ENCODE data around the gene CDHR3. TPM values are rescaled to one million over a fixed set of nuclear protein-coding genes. Genes with fewer than 3 reads are reported as not detected.
A peak's percentile ranks its signal among the peaks of the same experiment; 100 is the strongest.

CDHR3 gene
- total RNA-seq, 1 donor from 2014 or later: 10.6 TPM

GRCh38 chr7:106029451-106029850 is 66.4 kb downstream of the CDHR3 start:
- DNase-seq (ENCODE audit: low spot score): no peak
- H3K4me1 Mint-ChIP-seq (ENCODE audit: unreplicated experiment): peaks cover 11% of the 10 kb centered on the region
- no peaks in the 10 kb centered on the region for H3K36me3 Mint-ChIP-seq (ENCODE audit: low read depth, unreplicated experiment)
- no peak overlapping the region for H3K27ac Mint-ChIP-seq (ENCODE audit: unreplicated experiment)
- H3K27me3 Mint-ChIP-seq (ENCODE audit: unreplicated experiment): peaks cover 1% of the 10 kb centered on the region
- no peaks in the 10 kb centered on the region for H3K9me3 Mint-ChIP-seq (ENCODE audit: unreplicated experiment)
- no peak for TF ChIP-seq CTCF (IDR thresholded peaks at IDR 0.05; ENCODE audit: unreplicated experiment)
- no peak overlapping the region for H3K4me3 Mint-ChIP-seq (ENCODE audit: unreplicated experiment)

- Mint-ChIP-seq H3K27ac (ENCODE audit: unreplicated experiment) (no peak overlapping the region), H3K27me3 (ENCODE audit: unreplicated experiment) (peaks cover 1% of the 10 kb centered on the region), H3K4me1 (ENCODE audit: unreplicated experiment) (peaks cover 11% of the 10 kb centered on the region), H3K36me3 (ENCODE audit: low read depth, unreplicated experiment) (no peaks in the 10 kb centered on the region), H3K4me3 (ENCODE audit: unreplicated experiment) (no peak overlapping the region), H3K9me3 (ENCODE audit: unreplicated experiment) (no peaks in the 10 kb centered on the region)
- TF ChIP-seq CTCF (IDR thresholded peaks at IDR 0.05; ENCODE audit: unreplicated experiment): no peak
- no peak for DNase-seq (ENCODE audit: low spot score)
Observed at GRCh38 chr7:106029941-106030340, 66.9 kb downstream of the CDHR3 start.

GRCh38 chr7:106031300-106032035 is 68.4 kb downstream of the CDHR3 start:
- H3K4me3 Mint-ChIP-seq (ENCODE audit: unreplicated experiment): no peak overlapping the region
- peaks cover 11% of the 10 kb centered on the region for H3K4me1 Mint-ChIP-seq (ENCODE audit: unreplicated experiment)
- peak; percentile 14 for DNase-seq (ENCODE audit: low spot score)
- no peak for TF ChIP-seq CTCF (IDR thresholded peaks at IDR 0.05; ENCODE audit: unreplicated experiment)
- H3K27me3 Mint-ChIP-seq (ENCODE audit: unreplicated experiment): peaks cover 1% of the 10 kb centered on the region
- H3K9me3 Mint-ChIP-seq (ENCODE audit: unreplicated experiment): no peaks in the 10 kb centered on the region
- no peaks in the 10 kb centered on the region for H3K36me3 Mint-ChIP-seq (ENCODE audit: low read depth, unreplicated experiment)
- no peak overlapping the region for H3K27ac Mint-ChIP-seq (ENCODE audit: unreplicated experiment)

GRCh38 chr7:106032295-106032694 is 69.2 kb downstream of the CDHR3 start:
- Mint-ChIP-seq H3K36me3 (ENCODE audit: low read depth, unreplicated experiment) (no peaks in the 10 kb centered on the region), H3K4me1 (ENCODE audit: unreplicated experiment) (peaks cover 11% of the 10 kb centered on the region), H3K27me3 (ENCODE audit: unreplicated experiment) (peaks cover 1% of the 10 kb centered on the region), H3K27ac (ENCODE audit: unreplicated experiment) (no peak overlapping the region), H3K4me3 (ENCODE audit: unreplicated experiment) (no peak overlapping the region), H3K9me3 (ENCODE audit: unreplicated experiment) (no peaks in the 10 kb centered on the region)
- no peak for DNase-seq (ENCODE audit: low spot score)
- no peak for TF ChIP-seq CTCF (IDR thresholded peaks at IDR 0.05; ENCODE audit: unreplicated experiment)

GRCh38 chr7:106033735-106034134 is 70.7 kb downstream of the CDHR3 start:
- Mint-ChIP-seq H3K36me3 (ENCODE audit: low read depth, unreplicated experiment) (peaks cover 6% of the 10 kb centered on the region), H3K4me3 (ENCODE audit: unreplicated experiment) (no peak overlapping the region), H3K27ac (ENCODE audit: unreplicated experiment) (no peak overlapping the region), H3K4me1 (ENCODE audit: unreplicated experiment) (peaks cover 13% of the 10 kb centered on the region), H3K27me3 (ENCODE audit: unreplicated experiment) (peaks cover 2% of the 10 kb centered on the region), H3K9me3 (ENCODE audit: unreplicated experiment) (no peaks in the 10 kb centered on the region)
- no peak for DNase-seq (ENCODE audit: low spot score)
- TF ChIP-seq CTCF (IDR thresholded peaks at IDR 0.05; ENCODE audit: unreplicated experiment): no peak

Data from endothelial cell (in vitro differentiated cells).